GM23248 (cell line): ENCODE measurements around the gene FGGY.

ENCODE experiments used
- EZH2 ChIP-seq: fragments of 200-600 bp; sonication (generic); IDR thresholded peaks from 2 replicates; pipeline ENCODE4 v1.6.1; 2018; ENCODE audit warnings: antibody characterized with exemption, mild to moderate bottlenecking; ENCODE audit not compliant: insufficient read depth, poor library complexity, severe bottlenecking
- EZH2phosphoT487 ChIP-seq: fragments of 200-600 bp; sonication (generic); IDR thresholded peaks from 2 replicates; pipeline ENCODE4 v1.6.1; 2018; ENCODE audit warnings: antibody characterized with exemption, moderate library complexity, mild to moderate bottlenecking, low read depth; ENCODE audit not compliant: insufficient read depth

DNA sequence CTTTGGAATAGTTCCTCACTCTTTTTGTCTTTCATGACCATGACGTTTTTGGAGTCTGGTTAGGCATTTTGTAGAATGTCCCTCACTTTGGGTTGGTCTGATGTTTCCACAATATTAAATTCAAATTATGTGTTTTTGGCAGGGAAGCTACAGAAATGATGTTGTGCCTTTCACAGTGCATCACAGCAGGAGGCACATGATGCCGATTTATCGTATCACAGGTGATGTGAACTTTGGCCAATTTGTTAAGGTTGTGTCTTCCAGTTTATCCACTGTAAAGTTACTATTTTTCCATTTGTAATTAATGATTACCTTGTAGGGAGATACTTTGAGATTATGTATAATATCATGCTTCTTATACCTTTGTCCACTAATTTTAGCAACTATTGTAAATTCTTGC lies 114.3 kb downstream of the FGGY start:
- TF ChIP-seq EZH2 = no peak
- TF ChIP-seq EZH2phosphoT487 = no peak
